ENCODE data around the gene SMYD3.
"Not testable (repeated sequence)": the region's sequence is repeated elsewhere in the genome, so short reads cannot be mapped to it uniquely, and the experiment has no call there.

The SMYD3 gene

GRCh38 chr1:245800901-245801605, 706.0 kb downstream of the SMYD3 start:
- DNase-seq (ENCODE audit: low spot score): no peak

GRCh38 chr1:245798349-245798711, 708.7 kb downstream of the SMYD3 start:
- DNase-seq (ENCODE audit: low spot score): no peak

GRCh38 chr1:245797592-245798348, 709.3 kb downstream of the SMYD3 start:
- DNase-seq (ENCODE audit: low spot score): peak; percentile 7

GRCh38 chr1:245791410-245792312, 715.4 kb downstream of the SMYD3 start:
- DNase-seq (ENCODE audit: low spot score): no peak

- no peak for DNase-seq (ENCODE audit: low spot score)
Measured at GRCh38 chr1:245790441-245790840, 716.6 kb downstream of the SMYD3 start.

- no peak for DNase-seq (ENCODE audit: low spot score)
Measured at GRCh38 chr1:245788886-245789285, 718.2 kb downstream of the SMYD3 start.

GRCh38 chr1:245788269-245788668, 718.8 kb downstream of the SMYD3 start:
- peak; percentile 57 for DNase-seq (ENCODE audit: low spot score)

GRCh38 chr1:245786948-245787347, 720.1 kb downstream of the SMYD3 start:
- no peak for DNase-seq (ENCODE audit: low spot score)

- DNase-seq (ENCODE audit: low spot score): no peak
Measured at GRCh38 chr1:245779797-245780755, 727.0 kb downstream of the SMYD3 start.

- DNase-seq (ENCODE audit: low spot score): no peak
Measured at GRCh38 chr1:245777752-245778151, 729.3 kb downstream of the SMYD3 start.

- no peak for DNase-seq (ENCODE audit: low spot score)
Measured at GRCh38 chr1:245776694-245777332, 730.3 kb downstream of the SMYD3 start.

GRCh38 chr1:245776139-245776538, 730.9 kb downstream of the SMYD3 start:
- no peak for DNase-seq (ENCODE audit: low spot score)

GRCh38 chr1:245774931-245775330, 732.1 kb downstream of the SMYD3 start:
- not testable (repeated sequence) for DNase-seq (ENCODE audit: low spot score)

- no peak for DNase-seq (ENCODE audit: low spot score)
Measured at GRCh38 chr1:245774196-245774595, 732.9 kb downstream of the SMYD3 start.

- DNase-seq (ENCODE audit: low spot score): no peak
Measured at GRCh38 chr1:245773344-245773743, 733.7 kb downstream of the SMYD3 start.

- DNase-seq (ENCODE audit: low spot score): no peak
Measured at GRCh38 chr1:245772739-245773138, 734.3 kb downstream of the SMYD3 start.

- no peak for DNase-seq (ENCODE audit: low spot score)
Measured at GRCh38 chr1:245772325-245772724, 734.8 kb downstream of the SMYD3 start.

GRCh38 chr1:245771511-245772281, 735.4 kb downstream of the SMYD3 start:
- DNase-seq (ENCODE audit: low spot score): no peak

- no peak for DNase-seq (ENCODE audit: low spot score)
Measured at GRCh38 chr1:245770156-245770555, 736.9 kb downstream of the SMYD3 start.

- DNase-seq (ENCODE audit: low spot score): no peak
Measured at GRCh38 chr1:245768596-245768995, 738.5 kb downstream of the SMYD3 start.
